Measurements from ENCODE around the gene BFSP1.

The BFSP1 gene

DNA sequence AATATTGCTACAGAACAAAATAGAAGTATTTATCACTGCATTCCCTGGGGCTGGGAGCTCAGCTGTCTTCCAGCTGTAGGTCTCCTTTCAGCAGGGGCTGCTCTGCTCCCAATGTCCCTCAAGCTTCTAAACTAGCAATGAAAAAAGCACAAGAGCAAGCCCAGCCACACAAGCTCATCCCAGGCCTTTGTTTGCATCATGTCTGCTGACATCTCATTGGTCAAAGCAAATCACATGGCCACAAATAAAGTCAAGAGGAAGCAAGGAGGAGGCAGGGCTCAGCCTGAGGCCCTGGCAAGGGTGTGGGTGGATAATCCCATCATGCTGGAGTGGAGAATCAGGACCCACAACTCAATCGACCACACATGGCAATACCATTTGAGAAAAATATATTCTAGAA, 2.2 kb upstream of the BFSP1 start:
- H3K36me3 ChIP-seq (ENCODE audit: insufficient read depth, low read length) = no peaks in the 10 kb centered on the region
- no peak overlapping the region for H3K9ac ChIP-seq (ENCODE audit: low read depth, low read length)

DNA sequence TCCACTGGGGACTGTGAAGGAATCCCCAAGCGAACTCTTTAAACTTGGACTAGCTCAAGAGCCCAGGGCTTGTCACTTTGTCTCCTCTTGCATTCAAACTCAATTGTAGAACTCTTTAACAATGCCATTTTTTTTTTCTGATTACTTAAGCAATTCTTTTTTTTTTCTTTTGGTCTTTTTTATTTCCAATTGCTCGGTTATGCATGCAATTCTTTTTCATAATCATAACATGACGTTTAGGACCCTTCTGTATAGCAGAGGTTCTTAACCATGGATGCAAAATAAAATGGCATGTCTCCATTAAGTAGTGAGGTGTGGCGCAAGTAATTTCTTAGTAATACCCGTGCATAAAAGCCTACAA, 466 bp upstream of the BFSP1 start:
- peak overlapping the region; percentile 86 for H3K4me2 ChIP-seq (ENCODE audit: low read length)
- no peaks in the 10 kb centered on the region for H3K9me3 ChIP-seq (replicated peaks; ENCODE audit: low read length)
- peaks cover 4% of the 10 kb centered on the region for H3K27me3 ChIP-seq (ENCODE audit: control insufficient read depth, insufficient read depth, low read length)
- peak overlapping the region; percentile 75 for H3K9ac ChIP-seq (ENCODE audit: low read depth, low read length)
- peak overlapping the region; percentile 74 for H3K4me3 ChIP-seq (ENCODE audit: low read length)
- H3K36me3 ChIP-seq (ENCODE audit: insufficient read depth, low read length) = no peaks in the 10 kb centered on the region
- H3K4me1 ChIP-seq (ENCODE audit: control insufficient read depth, insufficient read depth, low read length) = peaks cover 20% of the 10 kb centered on the region

More for the DNA sequence above, 2.2 kb upstream of the BFSP1 start:
- Histone ChIP-seq H3K4me3 (ENCODE audit: low read length) (no peak overlapping the region), H3K27me3 (ENCODE audit: control insufficient read depth, insufficient read depth, low read length) (peaks cover 4% of the 10 kb centered on the region), H3K4me2 (ENCODE audit: low read length) (no peak overlapping the region), H3K9me3 (replicated peaks; ENCODE audit: low read length) (no peaks in the 10 kb centered on the region), H3K4me1 (ENCODE audit: control insufficient read depth, insufficient read depth, low read length) (peaks cover 20% of the 10 kb centered on the region)

DNA sequence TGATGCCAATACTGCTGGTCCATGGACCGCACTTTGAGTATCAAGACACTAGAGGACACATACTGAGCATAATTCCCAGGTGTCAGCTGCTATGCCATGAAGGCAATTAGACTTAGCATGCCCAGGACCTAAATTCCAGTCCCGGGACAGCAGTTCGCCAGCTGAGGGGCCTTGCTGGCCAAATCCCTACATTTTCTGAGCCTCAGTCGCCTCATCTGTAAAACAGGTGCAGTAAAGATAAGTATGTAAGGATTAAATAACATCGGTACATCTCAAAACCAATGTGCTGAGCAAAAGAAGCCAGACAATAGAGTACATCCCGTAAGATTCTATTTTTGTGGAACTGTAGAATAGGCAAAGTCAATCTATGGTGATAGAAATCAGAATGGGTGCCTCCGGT, 1.0 kb downstream of the BFSP1 start:
- Histone ChIP-seq H3K4me3 (ENCODE audit: low read length) (no peak overlapping the region), H3K27me3 (ENCODE audit: control insufficient read depth, insufficient read depth, low read length) (peaks cover 7% of the 10 kb centered on the region), H3K36me3 (ENCODE audit: insufficient read depth, low read length) (no peaks in the 10 kb centered on the region), H3K4me2 (ENCODE audit: low read length) (no peak overlapping the region), H3K9me3 (replicated peaks; ENCODE audit: low read length) (no peaks in the 10 kb centered on the region), H3K4me1 (ENCODE audit: control insufficient read depth, insufficient read depth, low read length) (peaks cover 20% of the 10 kb centered on the region), H3K9ac (ENCODE audit: low read depth, low read length) (no peak overlapping the region)

DNA sequence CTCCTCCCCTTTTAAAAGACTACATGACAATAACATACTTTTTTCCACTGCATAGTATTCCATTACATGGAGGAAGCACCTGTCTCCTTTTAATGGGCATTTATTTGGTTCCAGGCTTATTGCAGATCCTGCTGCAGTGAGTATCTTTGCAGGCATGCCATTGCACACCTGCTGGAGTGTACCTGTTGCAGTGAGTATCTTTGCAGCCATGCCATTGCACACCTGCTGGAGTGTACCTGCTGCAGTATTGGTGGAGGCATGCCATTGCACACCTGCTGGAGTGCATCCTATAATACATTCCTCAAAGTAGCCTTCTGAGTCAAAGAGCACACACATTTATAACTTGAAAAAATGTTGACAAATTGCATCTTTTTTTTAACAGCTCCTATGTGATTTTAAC, 1.6 kb downstream of the BFSP1 start:
- no peak overlapping the region for H3K4me3 ChIP-seq (ENCODE audit: low read length)
- H3K27me3 ChIP-seq (ENCODE audit: control insufficient read depth, insufficient read depth, low read length) = peaks cover 12% of the 10 kb centered on the region
- peaks cover 20% of the 10 kb centered on the region for H3K4me1 ChIP-seq (ENCODE audit: control insufficient read depth, insufficient read depth, low read length)
- H3K4me2 ChIP-seq (ENCODE audit: low read length) = no peak overlapping the region
- H3K9ac ChIP-seq (ENCODE audit: low read depth, low read length) = no peak overlapping the region
- H3K36me3 ChIP-seq (ENCODE audit: insufficient read depth, low read length) = no peaks in the 10 kb centered on the region
- H3K9me3 ChIP-seq (replicated peaks; ENCODE audit: low read length) = no peaks in the 10 kb centered on the region

DNA sequence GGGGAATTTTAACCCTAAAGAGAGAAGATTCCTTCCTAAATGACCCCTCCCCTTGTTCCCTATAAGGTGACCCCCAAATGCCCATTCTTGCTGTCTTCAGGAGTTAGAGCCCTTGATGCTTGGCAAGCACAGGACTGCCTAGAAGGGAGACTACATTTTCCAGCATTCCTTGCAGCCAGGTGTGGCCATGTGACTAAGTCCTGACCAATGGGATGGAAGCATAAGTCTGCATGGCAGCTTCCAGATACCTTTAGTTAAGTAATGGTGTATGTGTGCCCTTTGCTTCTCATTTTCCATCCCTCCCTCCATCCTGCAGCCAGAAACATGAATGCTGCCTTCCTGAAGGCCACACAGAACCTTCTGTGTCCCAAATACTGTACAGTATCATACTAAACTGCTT, 5.5 kb downstream of the BFSP1 start:
- H3K4me3 ChIP-seq (ENCODE audit: low read length) = no peak overlapping the region
- H3K27me3 ChIP-seq (ENCODE audit: control insufficient read depth, insufficient read depth, low read length) = peaks cover 21% of the 10 kb centered on the region
- H3K4me2 ChIP-seq (ENCODE audit: low read length) = no peak overlapping the region
- no peak overlapping the region for H3K9ac ChIP-seq (ENCODE audit: low read depth, low read length)
- H3K9me3 ChIP-seq (replicated peaks; ENCODE audit: low read length) = no peaks in the 10 kb centered on the region
- no peaks in the 10 kb centered on the region for H3K36me3 ChIP-seq (ENCODE audit: insufficient read depth, low read length)
- H3K4me1 ChIP-seq (ENCODE audit: control insufficient read depth, insufficient read depth, low read length) = peaks cover 2% of the 10 kb centered on the region

DNA sequence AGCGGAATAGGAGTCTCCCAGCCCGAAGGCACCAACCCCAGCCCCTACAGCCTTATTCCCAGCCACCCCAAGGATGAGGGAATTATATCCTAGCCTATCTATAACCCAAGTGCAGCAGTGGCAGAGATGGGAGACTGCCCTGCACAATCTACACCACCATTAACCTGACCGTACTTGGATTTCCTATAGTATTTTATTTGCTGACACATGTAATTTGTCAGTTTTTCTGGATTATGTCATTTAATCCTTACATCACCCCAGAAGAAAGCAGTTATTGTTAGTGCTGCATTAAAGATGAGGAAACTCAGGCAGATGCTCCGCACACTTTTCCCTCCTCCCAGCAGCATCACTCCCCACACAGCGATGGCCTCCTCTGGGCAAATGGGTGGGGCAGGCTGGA, 6.0 kb downstream of the BFSP1 start:
- H3K27me3 ChIP-seq (ENCODE audit: control insufficient read depth, insufficient read depth, low read length) = peaks cover 21% of the 10 kb centered on the region
- no peak overlapping the region for H3K9ac ChIP-seq (ENCODE audit: low read depth, low read length)
- H3K4me2 ChIP-seq (ENCODE audit: low read length) = no peak overlapping the region
- no peak overlapping the region for H3K4me3 ChIP-seq (ENCODE audit: low read length)
- H3K9me3 ChIP-seq (replicated peaks; ENCODE audit: low read length) = no peaks in the 10 kb centered on the region
- no peaks in the 10 kb centered on the region for H3K4me1 ChIP-seq (ENCODE audit: control insufficient read depth, insufficient read depth, low read length)
- no peaks in the 10 kb centered on the region for H3K36me3 ChIP-seq (ENCODE audit: insufficient read depth, low read length)

DNA sequence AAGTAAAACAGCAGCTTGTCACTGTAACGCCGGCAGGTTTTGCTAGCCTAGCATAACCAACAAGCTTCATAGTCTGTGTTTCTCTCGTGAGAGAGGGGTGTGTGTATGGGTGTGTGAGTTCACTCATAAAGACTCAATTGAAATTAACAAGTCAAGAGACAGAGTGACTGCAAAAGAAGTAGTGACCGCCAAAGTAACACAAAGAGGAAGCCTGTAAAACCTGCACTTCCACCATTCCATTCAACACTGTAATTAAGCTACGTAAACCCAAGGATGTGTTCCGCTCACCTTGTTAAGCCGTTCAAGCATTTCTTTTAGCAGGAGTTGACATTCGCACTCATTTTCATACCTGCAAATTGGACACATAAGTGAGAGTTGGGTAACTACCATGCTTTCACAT, 6.6 kb downstream of the BFSP1 start:
- Histone ChIP-seq H3K36me3 (ENCODE audit: insufficient read depth, low read length) (no peaks in the 10 kb centered on the region), H3K9ac (ENCODE audit: low read depth, low read length) (no peak overlapping the region), H3K4me2 (ENCODE audit: low read length) (no peak overlapping the region), H3K4me1 (ENCODE audit: control insufficient read depth, insufficient read depth, low read length) (no peaks in the 10 kb centered on the region), H3K4me3 (ENCODE audit: low read length) (no peak overlapping the region), H3K27me3 (ENCODE audit: control insufficient read depth, insufficient read depth, low read length) (peaks cover 18% of the 10 kb centered on the region), H3K9me3 (replicated peaks; ENCODE audit: low read length) (no peaks in the 10 kb centered on the region)

DNA sequence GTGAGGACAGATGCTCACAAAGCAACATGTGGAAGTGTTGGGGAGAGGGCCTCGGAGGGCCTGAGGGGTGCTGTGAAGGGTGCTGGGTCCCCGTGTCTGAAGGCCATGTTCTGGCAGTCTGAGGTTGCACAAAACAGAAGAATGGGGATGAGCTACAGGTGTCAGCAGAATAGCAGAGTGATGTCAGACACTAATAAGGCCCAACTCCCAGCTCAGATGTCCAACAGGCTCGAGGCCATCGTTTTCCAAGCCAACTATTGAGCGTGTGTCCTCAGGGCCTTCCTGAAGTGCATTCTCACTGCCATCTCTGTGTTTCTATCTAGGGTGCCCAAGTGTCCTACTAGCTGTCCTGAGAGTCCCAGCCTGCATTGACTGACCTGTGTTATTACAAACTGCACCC, 7.9 kb downstream of the BFSP1 start:
- no peaks in the 10 kb centered on the region for H3K4me1 ChIP-seq (ENCODE audit: control insufficient read depth, insufficient read depth, low read length)
- no peaks in the 10 kb centered on the region for H3K36me3 ChIP-seq (ENCODE audit: insufficient read depth, low read length)
- no peak overlapping the region for H3K4me3 ChIP-seq (ENCODE audit: low read length)
- peaks cover 18% of the 10 kb centered on the region for H3K27me3 ChIP-seq (ENCODE audit: control insufficient read depth, insufficient read depth, low read length)
- H3K4me2 ChIP-seq (ENCODE audit: low read length) = no peak overlapping the region
- H3K9ac ChIP-seq (ENCODE audit: low read depth, low read length) = no peak overlapping the region
- H3K9me3 ChIP-seq (replicated peaks; ENCODE audit: low read length) = no peaks in the 10 kb centered on the region

DNA sequence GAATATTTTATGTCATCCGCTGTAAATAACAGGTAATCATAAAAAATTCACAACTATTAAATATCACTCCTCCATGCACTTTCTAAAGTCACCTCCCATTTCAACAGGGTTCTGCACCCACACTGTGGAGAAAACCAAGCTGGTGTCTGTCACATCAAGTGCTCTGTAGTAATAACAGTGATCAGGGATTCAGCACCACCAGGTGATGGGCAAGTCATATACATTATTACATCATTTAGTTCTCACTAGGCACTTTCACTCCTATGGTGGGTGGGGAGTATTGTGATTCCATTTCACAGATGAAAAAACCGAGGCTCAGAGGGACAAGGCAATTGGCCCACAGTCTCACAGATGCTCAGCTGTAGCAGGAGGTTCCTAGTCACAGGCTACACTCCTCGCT, 8.7 kb downstream of the BFSP1 start:
- Histone ChIP-seq H3K9me3 (replicated peaks; ENCODE audit: low read length) (no peaks in the 10 kb centered on the region), H3K4me2 (ENCODE audit: low read length) (no peak overlapping the region), H3K36me3 (ENCODE audit: insufficient read depth, low read length) (no peaks in the 10 kb centered on the region), H3K9ac (ENCODE audit: low read depth, low read length) (no peak overlapping the region), H3K27me3 (ENCODE audit: control insufficient read depth, insufficient read depth, low read length) (peaks cover 18% of the 10 kb centered on the region), H3K4me1 (ENCODE audit: control insufficient read depth, insufficient read depth, low read length) (no peaks in the 10 kb centered on the region), H3K4me3 (ENCODE audit: low read length) (no peak overlapping the region)

DNA sequence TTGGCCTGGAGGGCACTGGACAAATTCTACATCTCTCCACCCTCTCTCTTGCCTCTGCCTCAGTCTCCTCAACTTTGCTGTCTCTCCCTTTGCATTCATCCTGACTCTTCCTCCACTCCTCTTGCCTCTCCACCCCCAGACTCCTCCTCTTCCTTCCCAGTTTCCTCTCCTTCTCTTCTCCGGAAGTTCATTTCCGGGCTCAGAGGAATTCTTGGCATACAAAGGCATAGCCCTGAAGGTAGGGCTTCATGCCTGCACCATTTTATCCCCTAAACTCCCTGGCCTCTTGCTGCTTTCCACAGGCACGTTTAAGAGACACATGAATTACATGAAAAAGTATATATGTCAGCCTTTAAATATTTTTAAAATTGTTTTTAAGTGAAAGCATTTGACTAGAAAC, 10.6 kb downstream of the BFSP1 start:
- no peaks in the 10 kb centered on the region for H3K36me3 ChIP-seq (ENCODE audit: insufficient read depth, low read length)

DNA sequence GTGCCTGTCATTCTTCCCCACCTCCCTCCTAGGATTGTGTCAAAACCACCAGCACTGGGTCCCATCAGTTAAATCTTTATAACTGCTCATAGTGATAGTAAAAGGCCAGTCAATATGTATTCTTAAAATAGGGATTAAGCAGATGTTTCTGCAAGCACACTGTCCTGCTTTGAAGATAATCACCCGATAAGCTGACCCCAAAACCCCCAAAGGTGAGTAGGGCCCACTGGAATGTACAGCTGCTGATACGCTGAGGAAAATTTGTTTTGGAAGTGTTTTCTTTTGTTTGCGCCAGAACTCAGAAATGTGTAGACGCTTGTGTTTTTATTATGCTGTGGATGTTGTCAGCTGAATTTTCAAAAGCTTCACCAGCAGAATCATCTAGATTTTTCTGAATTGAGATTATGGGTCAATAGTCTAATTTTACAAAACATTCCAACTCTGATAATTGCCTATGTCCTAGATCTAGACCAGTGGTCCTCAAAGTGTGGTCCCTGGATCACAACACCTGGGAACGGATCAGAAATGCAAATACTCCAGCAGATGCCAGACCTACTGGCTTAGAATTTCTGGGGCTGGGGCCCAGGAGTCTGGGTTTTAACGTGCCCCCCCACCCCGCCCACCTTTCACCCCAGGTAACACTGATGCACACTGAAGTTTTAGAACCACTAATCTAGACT, 11.4 kb downstream of the BFSP1 start:
- Histone ChIP-seq H3K9me3 (replicated peaks; ENCODE audit: low read length) (no peaks in the 10 kb centered on the region), H3K27me3 (ENCODE audit: control insufficient read depth, insufficient read depth, low read length) (peaks cover 17% of the 10 kb centered on the region), H3K4me3 (ENCODE audit: low read length) (no peak overlapping the region), H3K4me2 (ENCODE audit: low read length) (no peak overlapping the region), H3K36me3 (ENCODE audit: insufficient read depth, low read length) (no peaks in the 10 kb centered on the region), H3K4me1 (ENCODE audit: control insufficient read depth, insufficient read depth, low read length) (no peaks in the 10 kb centered on the region), H3K9ac (ENCODE audit: low read depth, low read length) (no peak overlapping the region)

More for the DNA sequence above, 10.6 kb downstream of the BFSP1 start:
- no peak overlapping the region for H3K4me2 ChIP-seq (ENCODE audit: low read length)
- H3K4me3 ChIP-seq (ENCODE audit: low read length) = no peak overlapping the region
- H3K9ac ChIP-seq (ENCODE audit: low read depth, low read length) = no peak overlapping the region
- no peaks in the 10 kb centered on the region for H3K4me1 ChIP-seq (ENCODE audit: control insufficient read depth, insufficient read depth, low read length)
- no peaks in the 10 kb centered on the region for H3K9me3 ChIP-seq (replicated peaks; ENCODE audit: low read length)
- peaks cover 19% of the 10 kb centered on the region for H3K27me3 ChIP-seq (ENCODE audit: control insufficient read depth, insufficient read depth, low read length)

DNA sequence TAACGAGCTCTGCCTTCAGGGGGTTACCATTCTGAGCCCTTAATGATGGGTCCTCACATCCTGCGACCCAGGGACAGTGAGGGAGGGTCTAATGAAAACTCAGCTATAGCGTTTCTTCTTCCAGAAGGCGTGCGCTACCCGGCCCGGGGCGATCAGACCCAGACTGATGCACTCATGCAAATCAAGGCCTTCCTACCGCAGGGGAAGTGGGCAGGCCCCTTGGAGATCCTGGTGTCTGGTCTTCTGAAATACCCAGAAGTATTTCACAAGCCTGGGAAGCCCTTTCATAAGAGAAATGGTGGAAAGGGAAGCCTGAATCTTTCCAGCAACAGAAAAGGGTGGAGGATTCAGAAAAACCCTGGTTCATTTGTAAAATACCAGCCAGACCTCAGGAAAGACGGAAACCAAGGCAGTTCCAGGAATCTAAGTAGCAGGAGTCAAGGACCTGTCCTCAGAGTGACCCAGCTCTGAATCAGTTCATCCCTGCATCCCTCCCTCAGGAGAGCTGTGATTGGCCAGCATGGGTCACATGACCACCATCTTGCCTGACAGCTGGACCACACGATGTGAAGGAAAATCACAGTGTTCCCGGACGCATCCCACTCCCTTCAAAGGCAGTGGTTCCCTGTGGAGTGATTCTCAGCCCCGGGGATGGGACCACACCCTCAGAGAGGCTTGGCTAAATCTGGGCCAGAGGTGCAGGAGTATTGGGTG, 12.7 kb downstream of the BFSP1 start:
- H3K27me3 ChIP-seq (ENCODE audit: control insufficient read depth, insufficient read depth, low read length) = peaks cover 16% of the 10 kb centered on the region

More for the DNA sequence above, 12.7 kb downstream of the BFSP1 start:
- H3K9ac ChIP-seq (ENCODE audit: low read depth, low read length) = no peak overlapping the region
- no peaks in the 10 kb centered on the region for H3K9me3 ChIP-seq (replicated peaks; ENCODE audit: low read length)
- no peaks in the 10 kb centered on the region for H3K36me3 ChIP-seq (ENCODE audit: insufficient read depth, low read length)
- no peaks in the 10 kb centered on the region for H3K4me1 ChIP-seq (ENCODE audit: control insufficient read depth, insufficient read depth, low read length)
- no peak overlapping the region for H3K4me2 ChIP-seq (ENCODE audit: low read length)
- H3K4me3 ChIP-seq (ENCODE audit: low read length) = no peak overlapping the region

All from skeletal muscle satellite cell (primary cell).